Spleen (tissue), 7 donors: ENCODE measurements around the gene EPB41.

Experiments used
- CTCF ChIP-seq, 11 experiments: fragments of 200-600 bp in 7 of 11; fragments of 450-650 bp in 4 of 11; sonication (generic) in 4 of 11; IDR thresholded peaks in 8 of 11; conservative IDR thresholded peaks in 3 of 11; 1 replicate in 7 of 11; 2 replicates in 4 of 11; pipeline versions ENCODE4 v1.4.0 to v1.8.0; 2016 to 2021; ENCODE audit warnings: antibody characterized with exemption in 11 of 11, inconsistent platforms in 4 of 11, mild to moderate bottlenecking in 1 of 11
- POLR2A ChIP-seq, 3 donors: fragments of 450-650 bp; IDR thresholded peaks; one replicate each; pipeline ENCODE4 v1.5.1; 2017; ENCODE audit warnings: antibody characterized with exemption in 3 of 3, mild to moderate bottlenecking in 1 of 3
- POLR2AphosphoS5 ChIP-seq, 3 donors: sonication (generic); formaldehyde crosslinking; IDR thresholded peaks; one replicate each; pipeline ENCODE4 v1.5.1; 2017; ENCODE audit warnings: antibody characterized with exemption in 3 of 3
- donor health status: DM: no; HTN: no; CAD: no; lungs with moderate emphysema.
- donor health status: DM: no; HTN: no; CAD: no.
- donor health status: DM: no; HTN: no; CAD: no.

- TF ChIP-seq POLR2A (IDR thresholded peaks at IDR 0.05), result no peak
- no peak for TF ChIP-seq CTCF (IDR thresholded peaks at IDR 0.05 in 8 of 11, conservative IDR thresholded peaks at IDR 0.05 in 3 of 11)
- TF ChIP-seq POLR2AphosphoS5 (IDR thresholded peaks at IDR 0.05), result no peak
Measured at GRCh38 chr1:28936094-28936493, 21.7 kb downstream of the EPB41 start.
